HL-60 (cell line): Measurements from ENCODE around the gene PP2D1.
"Not testable (repeated sequence)": the region's sequence is repeated elsewhere in the genome, so short reads cannot be mapped to it uniquely, and the experiment has no call there.

Source experiments
- DNase-seq, 2 experiments: peaks; one replicate each; pipeline ENCODE4 v3.0.0-alpha.2; 2010 to 2020; ENCODE audit warnings: low read depth in 1 of 2, low spot score in 1 of 2
- H3K27ac ChIP-seq: fragments of 250-450 bp; sonication (Bioruptor Pico); replicated peaks from 2 replicates; pipeline ENCODE4 v1.5.1; 2020; ENCODE audit warnings: mild to moderate bottlenecking, moderate library complexity
- H3K27me3 ChIP-seq: fragments of 250-450 bp; sonication (Bioruptor Pico); 2 replicates; pipeline ENCODE4 v1.5.1; 2021; ENCODE audit warnings: mild to moderate bottlenecking, moderate library complexity; ENCODE audit not compliant: insufficient read depth, poor library complexity, severe bottlenecking
- H3K4me3 ChIP-seq: replicated peaks from 2 replicates; pipeline ENCODE4 v1.5.1; 2011; ENCODE audit warnings: mild to moderate bottlenecking, control low read depth, low read length; ENCODE audit not compliant: insufficient read depth
- GABPA ChIP-seq: IDR thresholded peaks from 2 replicates; pipeline ENCODE4 v1.6.1; 2012; ENCODE audit warnings: low read depth
- POLR2AphosphoS5 ChIP-seq: IDR thresholded peaks from 2 replicates; pipeline ENCODE4 v1.6.1; 2012; ENCODE audit warnings: low read depth
- SPI1 ChIP-seq: IDR thresholded peaks from 2 replicates; pipeline ENCODE4 v1.6.1; 2012; ENCODE audit warnings: low read depth, mild to moderate bottlenecking, borderline replicate concordance
- TF ChIP-seq, protein P1 (sequence below): IDR thresholded peaks from one replicate; pipeline ENCODE4 v1.5.1; 2011; ENCODE audit warnings: low read length, control low read depth, inconsistent platforms; ENCODE audit not compliant: insufficient read depth
- TF ChIP-seq, protein P2 (sequence below): IDR thresholded peaks from 2 replicates; pipeline ENCODE4 v1.6.1; 2012; ENCODE audit warnings: low read depth; ENCODE audit not compliant: insufficient replicate concordance

PP2D1 gene

GRCh38 chr3:20027136-20027535 is 15.1 kb upstream of the PP2D1 start:
- TF ChIP-seq GABPA (no peak), POLR2AphosphoS5 (no peak), SPI1 (no peak)
- TF ChIP-seq, protein P1, sequence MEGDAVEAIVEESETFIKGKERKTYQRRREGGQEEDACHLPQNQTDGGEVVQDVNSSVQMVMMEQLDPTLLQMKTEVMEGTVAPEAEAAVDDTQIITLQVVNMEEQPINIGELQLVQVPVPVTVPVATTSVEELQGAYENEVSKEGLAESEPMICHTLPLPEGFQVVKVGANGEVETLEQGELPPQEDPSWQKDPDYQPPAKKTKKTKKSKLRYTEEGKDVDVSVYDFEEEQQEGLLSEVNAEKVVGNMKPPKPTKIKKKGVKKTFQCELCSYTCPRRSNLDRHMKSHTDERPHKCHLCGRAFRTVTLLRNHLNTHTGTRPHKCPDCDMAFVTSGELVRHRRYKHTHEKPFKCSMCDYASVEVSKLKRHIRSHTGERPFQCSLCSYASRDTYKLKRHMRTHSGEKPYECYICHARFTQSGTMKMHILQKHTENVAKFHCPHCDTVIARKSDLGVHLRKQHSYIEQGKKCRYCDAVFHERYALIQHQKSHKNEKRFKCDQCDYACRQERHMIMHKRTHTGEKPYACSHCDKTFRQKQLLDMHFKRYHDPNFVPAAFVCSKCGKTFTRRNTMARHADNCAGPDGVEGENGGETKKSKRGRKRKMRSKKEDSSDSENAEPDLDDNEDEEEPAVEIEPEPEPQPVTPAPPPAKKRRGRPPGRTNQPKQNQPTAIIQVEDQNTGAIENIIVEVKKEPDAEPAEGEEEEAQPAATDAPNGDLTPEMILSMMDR: no peak
- TF ChIP-seq, protein P2, sequence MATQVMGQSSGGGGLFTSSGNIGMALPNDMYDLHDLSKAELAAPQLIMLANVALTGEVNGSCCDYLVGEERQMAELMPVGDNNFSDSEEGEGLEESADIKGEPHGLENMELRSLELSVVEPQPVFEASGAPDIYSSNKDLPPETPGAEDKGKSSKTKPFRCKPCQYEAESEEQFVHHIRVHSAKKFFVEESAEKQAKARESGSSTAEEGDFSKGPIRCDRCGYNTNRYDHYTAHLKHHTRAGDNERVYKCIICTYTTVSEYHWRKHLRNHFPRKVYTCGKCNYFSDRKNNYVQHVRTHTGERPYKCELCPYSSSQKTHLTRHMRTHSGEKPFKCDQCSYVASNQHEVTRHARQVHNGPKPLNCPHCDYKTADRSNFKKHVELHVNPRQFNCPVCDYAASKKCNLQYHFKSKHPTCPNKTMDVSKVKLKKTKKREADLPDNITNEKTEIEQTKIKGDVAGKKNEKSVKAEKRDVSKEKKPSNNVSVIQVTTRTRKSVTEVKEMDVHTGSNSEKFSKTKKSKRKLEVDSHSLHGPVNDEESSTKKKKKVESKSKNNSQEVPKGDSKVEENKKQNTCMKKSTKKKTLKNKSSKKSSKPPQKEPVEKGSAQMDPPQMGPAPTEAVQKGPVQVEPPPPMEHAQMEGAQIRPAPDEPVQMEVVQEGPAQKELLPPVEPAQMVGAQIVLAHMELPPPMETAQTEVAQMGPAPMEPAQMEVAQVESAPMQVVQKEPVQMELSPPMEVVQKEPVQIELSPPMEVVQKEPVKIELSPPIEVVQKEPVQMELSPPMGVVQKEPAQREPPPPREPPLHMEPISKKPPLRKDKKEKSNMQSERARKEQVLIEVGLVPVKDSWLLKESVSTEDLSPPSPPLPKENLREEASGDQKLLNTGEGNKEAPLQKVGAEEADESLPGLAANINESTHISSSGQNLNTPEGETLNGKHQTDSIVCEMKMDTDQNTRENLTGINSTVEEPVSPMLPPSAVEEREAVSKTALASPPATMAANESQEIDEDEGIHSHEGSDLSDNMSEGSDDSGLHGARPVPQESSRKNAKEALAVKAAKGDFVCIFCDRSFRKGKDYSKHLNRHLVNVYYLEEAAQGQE: no peak
- no peak overlapping the region for H3K4me3 ChIP-seq
- H3K27me3 ChIP-seq: no peaks in the 10 kb centered on the region
- no peak for DNase-seq
- H3K27ac ChIP-seq: no peak overlapping the region

DNA sequence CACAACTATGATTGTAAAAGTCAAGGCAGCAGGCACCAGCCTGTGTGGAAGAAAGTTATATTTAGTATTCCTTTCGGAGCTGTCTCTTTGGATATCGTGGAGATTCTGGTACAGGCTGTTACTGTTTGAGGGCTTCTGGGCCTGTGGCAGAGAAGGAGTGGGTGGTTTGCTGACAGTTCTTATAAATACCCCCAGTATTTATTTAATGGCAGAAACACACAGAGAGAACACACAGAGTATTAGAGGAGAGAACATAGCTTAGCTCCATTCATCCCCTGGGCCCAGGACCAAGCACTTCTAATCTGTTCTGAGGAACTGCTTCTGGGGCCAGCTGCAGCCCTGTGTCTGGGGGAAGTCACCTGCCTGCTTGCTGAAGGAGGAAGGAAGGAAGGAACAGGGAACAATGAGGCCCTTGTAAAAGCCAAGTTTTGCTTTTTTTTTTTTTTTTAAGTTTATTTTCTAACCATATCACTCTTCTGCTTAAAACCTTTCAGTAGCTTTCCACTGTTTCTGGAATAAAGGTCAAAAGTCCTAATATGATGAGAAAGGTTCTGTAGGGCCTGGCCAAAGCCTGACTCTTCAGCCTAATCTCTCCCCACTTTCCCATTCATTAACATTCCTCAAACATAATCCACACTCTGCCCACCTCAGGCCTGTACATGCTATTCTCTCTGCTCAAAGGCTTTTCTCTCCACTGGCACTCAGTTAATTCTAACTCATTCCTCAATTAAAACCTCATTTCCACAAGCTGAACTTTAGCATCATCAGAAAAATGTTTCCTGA is 11.8 kb upstream of the PP2D1 start:
- TF ChIP-seq GABPA (no peak), POLR2AphosphoS5 (no peak), SPI1 (peak; percentile 78; the same call in 1 of the 2 replicates)
- TF ChIP-seq, protein P1: no peak
- TF ChIP-seq, protein P2: no peak
- Histone ChIP-seq H3K27ac (no peak overlapping the region), H3K4me3 (no peak overlapping the region), H3K27me3 (no peaks in the 10 kb centered on the region)
- DNase-seq: peak in 1 of 2 experiments; percentile 74

GRCh38 chr3:20022954-20023622 is 11.0 kb upstream of the PP2D1 start:
- no peak for DNase-seq
- no peak overlapping the region for H3K4me3 ChIP-seq
- no peak overlapping the region for H3K27ac ChIP-seq
- TF ChIP-seq POLR2AphosphoS5: no peak
- TF ChIP-seq, protein P2: no peak
- TF ChIP-seq SPI1: no peak
- TF ChIP-seq, protein P1: no peak
- no peak for TF ChIP-seq GABPA
- no peaks in the 10 kb centered on the region for H3K27me3 ChIP-seq

DNA sequence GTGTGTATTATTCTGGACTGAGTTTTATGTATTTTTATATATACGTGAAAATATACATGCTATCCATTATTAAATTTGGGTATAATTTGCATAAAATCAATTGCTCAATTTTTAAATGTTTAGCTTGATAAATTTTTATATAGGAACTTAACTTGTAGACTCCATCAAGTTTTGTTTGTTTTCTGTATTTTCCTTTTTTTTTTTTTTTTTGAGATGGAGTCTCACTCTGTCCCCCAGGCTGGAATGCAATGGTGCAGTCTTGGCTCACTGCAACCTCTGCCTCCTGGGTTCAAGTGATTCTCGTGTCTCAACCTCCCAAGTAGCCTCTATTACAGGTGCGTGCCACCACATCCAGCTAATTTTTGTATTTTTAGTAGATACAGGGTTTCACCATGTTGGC is 4.0 kb upstream of the PP2D1 start:
- H3K27ac ChIP-seq, H3K27me3 ChIP-seq, DNase-seq, H3K4me3 ChIP-seq: not testable (repeated sequence)
